Inflammatory macrophage treated with lipopolysaccharide for 1 hour (primary cell): ENCODE results near the gene MGLL.

ENCODE experiments used
- DNase-seq, 2 donors: peaks; one replicate each; pipeline ENCODE4 v3.0.0-alpha.2; 2020 to 2022

The MGLL gene

DNA sequence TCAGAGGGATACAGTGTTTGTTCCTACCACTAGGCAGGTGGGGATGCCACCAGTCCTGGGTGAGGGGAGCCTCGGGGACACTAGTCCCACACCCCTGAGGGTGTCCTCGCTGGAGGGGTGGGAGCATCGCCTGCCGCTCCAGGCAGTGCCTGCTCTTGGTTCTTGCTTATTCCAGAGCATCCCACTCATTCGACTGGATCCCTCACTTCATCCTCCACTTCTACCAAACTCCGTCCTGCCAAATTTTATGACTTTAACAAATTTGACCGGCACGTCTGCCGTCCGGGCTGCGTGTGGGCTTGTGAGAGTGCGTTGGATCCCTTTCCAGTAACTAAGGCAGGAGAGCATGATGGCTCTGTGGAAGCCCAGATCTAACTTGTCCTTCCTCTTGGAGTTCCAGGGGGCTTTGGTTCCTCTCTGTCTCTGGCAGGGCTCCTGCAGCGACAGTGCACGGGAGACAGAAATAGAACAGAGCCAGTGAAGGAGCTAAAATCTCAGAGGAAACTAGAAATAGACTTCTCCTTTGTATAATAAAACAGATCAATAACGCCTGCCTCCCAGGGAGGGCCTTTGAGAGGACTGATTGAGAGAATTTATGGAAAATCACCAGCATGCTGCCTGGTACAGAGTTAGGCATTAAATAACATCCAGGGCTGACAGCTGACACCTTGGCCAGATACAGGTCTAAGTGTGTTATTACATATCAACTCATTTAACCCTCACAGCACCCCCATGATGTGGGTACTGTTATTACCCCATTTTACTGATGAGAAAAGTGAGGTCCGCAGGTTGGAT, 34.5 kb downstream of the MGLL start:
- no peak for DNase-seq

GRCh38 chr3:127787071-127787490, 35.2 kb downstream of the MGLL start:
- DNase-seq, result no peak

- no peak for DNase-seq
Measured at GRCh38 chr3:127786353-127787070, 35.8 kb downstream of the MGLL start.

DNA sequence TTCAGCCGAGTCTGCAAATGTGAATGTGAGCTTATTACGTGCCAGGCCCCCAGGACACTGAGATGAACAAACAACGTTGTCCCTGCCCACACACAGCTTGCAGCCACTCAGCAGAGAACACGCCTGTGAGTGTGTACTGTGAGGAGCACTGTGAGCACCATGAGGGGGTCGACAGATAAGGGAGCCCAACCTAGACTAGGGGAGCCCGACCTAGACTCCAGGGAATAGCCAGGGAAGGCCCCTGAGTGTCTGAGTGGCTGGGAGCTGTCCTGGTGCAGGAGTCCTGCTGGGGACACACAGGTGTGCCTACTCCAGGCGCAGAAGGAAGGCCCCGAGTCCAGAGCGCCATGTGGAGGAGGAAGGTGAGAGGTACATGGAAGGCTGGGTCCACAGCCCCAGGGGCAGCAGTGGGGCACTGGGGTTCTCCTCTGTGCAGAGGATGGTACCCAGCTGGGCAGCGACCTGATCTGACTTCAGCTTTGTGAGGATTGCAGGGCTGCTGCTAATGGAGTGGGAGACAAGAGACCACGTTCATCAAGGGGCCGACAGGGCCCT, 36.5 kb downstream of the MGLL start:
- DNase-seq, result no peak

- DNase-seq, result no peak
Measured at GRCh38 chr3:127784865-127785710, 37.2 kb downstream of the MGLL start.

- DNase-seq, result no peak
Measured at GRCh38 chr3:127784283-127784682, 38.0 kb downstream of the MGLL start.

- no peak for DNase-seq
Measured at GRCh38 chr3:127783642-127784160, 38.6 kb downstream of the MGLL start.

DNA sequence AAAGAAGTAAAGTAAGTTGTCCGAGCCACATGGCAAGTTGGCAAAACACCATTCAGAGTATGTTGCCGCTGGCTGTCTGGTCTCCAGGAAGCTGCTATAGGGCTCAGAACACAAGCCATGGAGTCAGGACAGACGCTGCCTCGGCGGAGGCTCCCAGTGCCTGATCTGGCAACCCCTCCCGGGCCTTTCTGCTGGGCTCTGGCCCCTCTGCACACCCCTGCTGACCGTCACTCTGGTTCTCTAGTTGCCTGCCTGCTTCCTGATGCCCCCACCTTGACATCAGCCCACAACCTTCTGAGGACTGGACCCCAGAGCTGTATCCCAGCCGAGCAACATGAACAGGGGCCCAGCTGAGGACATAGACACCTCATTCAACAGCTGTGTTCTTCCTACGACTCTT, 39.1 kb downstream of the MGLL start:
- no peak for DNase-seq

GRCh38 chr3:127781411-127782001, 40.8 kb downstream of the MGLL start:
- no peak for DNase-seq

DNA sequence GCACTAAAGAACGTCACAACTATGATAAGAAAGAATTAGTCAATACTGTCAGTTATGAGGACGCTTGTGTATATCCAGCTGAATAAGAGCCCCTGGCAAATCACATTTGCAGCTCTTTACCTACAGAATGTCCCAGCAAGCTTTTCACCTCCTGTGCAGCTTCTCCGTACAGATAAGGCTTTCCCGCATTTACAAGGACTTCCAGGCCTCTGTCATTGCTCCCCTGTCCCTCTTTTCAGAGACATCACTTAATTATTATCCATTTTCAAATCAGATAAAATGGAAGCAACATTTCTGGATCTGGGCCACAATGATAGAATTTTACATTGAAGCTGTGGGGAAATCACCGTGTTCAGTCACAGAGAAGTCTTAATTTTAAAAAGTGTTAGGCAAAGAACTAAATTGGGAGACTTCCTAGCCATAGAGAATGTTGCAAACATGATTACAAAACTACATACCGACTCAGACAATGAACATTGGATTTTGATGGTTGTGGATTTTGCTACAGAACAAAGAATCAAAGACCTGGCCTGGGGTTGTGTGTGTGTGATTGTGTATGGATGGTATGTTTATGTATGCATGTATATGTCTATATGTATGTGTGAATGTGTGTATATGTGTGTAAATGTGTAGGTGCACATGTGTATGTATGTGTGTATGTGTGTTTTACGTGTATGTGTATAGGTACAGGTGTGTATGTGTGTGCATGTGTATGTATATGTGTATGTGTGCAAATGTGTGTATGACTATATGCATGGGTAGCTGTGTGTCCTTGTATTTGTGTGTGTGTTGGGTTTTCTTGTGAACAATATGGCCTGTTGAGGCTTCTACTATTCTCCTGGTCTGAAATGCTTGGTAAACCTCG, 41.5 kb downstream of the MGLL start:
- peak; percentile 20 to 50 for DNase-seq

DNA sequence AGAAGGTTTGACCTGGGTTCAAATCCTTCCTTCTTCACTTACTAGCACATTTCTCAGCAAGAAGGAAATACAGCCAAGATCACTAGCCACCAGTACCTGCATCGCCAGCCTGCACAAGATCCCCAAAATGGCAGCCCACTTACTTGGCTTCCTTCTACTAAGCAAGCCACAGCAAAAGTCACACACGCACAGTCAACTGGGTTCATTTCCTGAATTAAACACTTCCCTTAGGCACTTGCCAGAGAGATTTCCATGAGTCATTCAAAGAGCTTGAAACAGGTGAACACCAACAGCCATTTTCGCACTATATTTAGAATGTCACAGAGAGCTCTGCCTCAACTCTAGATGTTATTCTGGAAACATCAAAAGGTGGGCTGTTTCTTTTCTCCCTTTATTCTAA, 42.6 kb downstream of the MGLL start:
- DNase-seq, result peak; percentile 23 to 67

- peak; percentile 56 to 63 for DNase-seq
Measured at GRCh38 chr3:127777921-127778656, 44.2 kb downstream of the MGLL start.

DNA sequence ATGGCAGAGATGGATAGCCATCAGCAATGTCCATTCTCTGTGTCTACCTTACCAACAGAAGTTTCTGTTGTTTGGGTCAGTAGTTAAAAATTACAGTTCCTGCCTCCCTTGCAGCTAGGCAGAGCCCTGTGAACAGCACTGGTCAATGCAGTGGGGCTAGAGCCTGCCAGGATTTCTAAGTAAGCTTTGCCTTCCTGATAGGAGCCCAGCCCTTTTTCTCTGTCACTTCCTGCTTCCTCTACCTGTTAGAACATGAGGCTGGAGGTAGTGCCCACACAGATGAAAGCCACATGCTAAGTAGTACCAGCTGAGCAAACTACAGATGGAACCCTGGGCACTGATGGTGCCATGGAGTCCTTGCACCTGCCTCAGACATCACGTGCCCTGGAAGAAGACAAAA, 45.0 kb downstream of the MGLL start:
- no peak for DNase-seq

DNA sequence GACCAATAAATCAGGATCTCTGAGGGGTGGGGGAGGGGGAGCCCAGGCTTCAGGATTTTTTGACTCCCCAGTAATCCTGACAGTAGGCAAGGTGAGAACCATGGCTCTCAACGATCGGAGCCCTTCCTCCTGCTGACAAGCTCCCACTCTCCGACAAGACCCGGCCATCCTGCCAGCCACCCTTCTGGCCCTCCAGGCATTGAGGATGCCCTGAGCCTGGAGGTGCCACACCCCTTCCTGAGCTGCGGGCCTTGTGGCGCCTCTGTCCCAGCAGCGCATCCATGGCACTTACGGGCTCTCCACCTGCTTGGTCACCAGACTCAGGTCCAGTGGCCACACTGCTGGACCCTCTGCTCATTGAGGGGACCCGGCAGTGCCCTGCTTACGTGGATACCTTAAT, 46.0 kb downstream of the MGLL start:
- DNase-seq, result no peak

- DNase-seq, result peak; percentile 81 to 91
Measured at GRCh38 chr3:127775398-127776109, 46.8 kb downstream of the MGLL start.

- no peak for DNase-seq
Measured at GRCh38 chr3:127774647-127775046, 47.7 kb downstream of the MGLL start.

DNA sequence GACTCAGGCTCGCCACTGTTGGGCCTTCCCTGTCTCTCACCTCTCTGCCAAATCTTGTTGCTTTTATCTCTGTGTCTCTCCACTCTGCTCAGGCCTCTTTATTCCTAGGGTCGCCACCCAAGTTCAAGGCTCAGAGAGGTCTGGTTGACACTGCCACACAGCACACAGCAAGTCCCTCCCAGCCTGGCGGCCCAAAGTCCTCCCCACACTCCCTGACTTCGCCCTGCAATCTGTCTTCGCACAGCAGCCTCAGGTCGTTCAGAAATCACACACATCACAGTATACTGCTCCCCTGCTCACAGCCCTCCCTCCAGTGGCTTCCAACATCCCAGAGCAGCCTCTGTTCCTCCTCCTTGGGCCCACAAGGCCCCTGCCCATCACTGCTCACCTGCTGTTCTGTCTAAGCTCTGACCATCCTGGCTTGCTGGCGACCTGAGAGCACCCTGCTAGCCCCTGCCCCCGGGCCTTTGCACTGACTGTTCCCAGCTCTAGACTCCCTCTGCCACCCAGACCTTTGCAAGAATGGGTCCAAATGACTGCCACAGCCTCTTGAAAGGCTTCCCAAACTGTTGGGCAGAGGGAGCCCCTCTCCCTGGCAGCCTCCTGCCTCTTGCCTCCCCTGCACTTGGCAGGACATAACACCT, 48.4 kb downstream of the MGLL start:
- no peak for DNase-seq

DNA sequence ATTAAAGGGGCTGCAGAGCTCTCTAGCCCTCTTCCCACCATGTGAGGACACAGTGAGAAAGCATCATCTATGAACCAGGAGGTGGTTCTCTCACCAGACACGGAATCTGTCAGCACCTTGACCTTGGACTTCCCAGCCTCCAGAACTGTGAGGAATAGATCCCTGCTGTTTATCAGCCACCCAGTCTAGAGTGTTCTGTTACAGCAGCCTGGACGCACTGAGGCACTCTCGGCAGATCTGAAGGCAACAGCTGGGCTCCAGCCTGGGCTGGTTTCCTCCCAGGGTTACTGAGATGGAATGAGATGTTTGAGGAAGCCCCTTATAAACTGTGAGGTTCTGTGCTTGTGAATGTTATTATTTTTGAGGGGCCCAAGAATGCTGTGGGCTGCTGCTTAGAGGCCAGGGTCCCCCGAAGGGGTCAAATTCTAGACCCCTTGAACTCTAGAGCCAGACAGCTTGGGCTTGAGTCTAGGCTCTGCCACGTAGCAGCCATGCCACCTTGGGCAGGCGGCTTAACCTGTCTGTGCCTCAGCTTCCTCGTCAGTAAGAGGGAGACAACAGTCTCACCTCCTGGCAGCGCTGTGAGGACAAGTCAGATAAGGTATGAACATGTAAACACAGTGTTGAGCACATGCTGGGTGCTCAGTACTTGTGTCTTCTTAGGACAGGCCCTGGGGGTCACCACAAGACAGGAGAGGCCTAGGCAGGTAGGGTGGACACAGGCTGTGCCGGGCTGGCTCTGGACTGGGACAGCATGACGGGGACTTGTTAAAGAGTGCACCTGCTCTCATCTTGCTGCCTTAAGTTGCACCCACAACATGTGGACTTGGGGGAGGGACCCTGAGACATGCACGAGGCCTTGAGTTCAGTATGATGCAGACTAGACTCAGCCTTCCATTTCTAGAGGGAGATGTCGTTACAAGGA, 49.2 kb downstream of the MGLL start:
- no peak for DNase-seq
